Upper lobe of left lung (tissue), 6 donors: ENCODE data around the gene SYK. TPM values are rescaled to one million over a fixed set of nuclear protein-coding genes. Genes with fewer than 3 reads are reported as not detected.

Experiments
- ATAC-seq, 2 donors: fragments of 200-7000 bp; cut with Tn5 transposase; one replicate each; pipeline ENCODE4 v1.9.1; 2022; ENCODE audit warnings: mild to moderate bottlenecking in 2 of 2, moderate library complexity in 2 of 2; ENCODE audit not compliant: low FRiP score in 2 of 2
- DNase-seq, 2 donors: peaks; one replicate each; pipeline ENCODE4 v3.0.0-alpha.2; 2019 to 2020
- H3K27ac ChIP-seq, 4 donors: fragments of 200-600 bp; sonication (generic); one replicate each; pipeline ENCODE4 v1.5.1; 2016 to 2019
- H3K27me3 ChIP-seq, 4 donors: fragments of 200-600 bp; sonication (generic); one replicate each; pipeline ENCODE4 v1.5.1; 2017 to 2019
- H3K36me3 ChIP-seq, 4 donors: fragments of 200-600 bp; sonication (generic); one replicate each; pipeline ENCODE4 v1.5.1; 2016 to 2019
- H3K4me1 ChIP-seq, 4 donors: fragments of 200-600 bp; sonication (generic); one replicate each; pipeline ENCODE4 v1.5.1; 2018 to 2019
- H3K4me3 ChIP-seq, 4 donors: fragments of 200-600 bp; sonication (generic); one replicate each; pipeline ENCODE4 v1.5.1; 2017 to 2019; ENCODE audit warnings: mild to moderate bottlenecking in 2 of 4, moderate library complexity in 1 of 4
- H3K9me3 ChIP-seq, 4 donors: fragments of 200-600 bp; sonication (generic); one replicate each; pipeline ENCODE4 v1.5.1; 2018 to 2019
- CTCF ChIP-seq, 6 experiments: fragments of 450-650 bp in 4 of 6; fragments of 200-600 bp in 2 of 6; sonication (generic) in 2 of 6; IDR thresholded peaks; one replicate each; pipeline ENCODE4 v1.5.1; 2016 to 2019; ENCODE audit warnings: antibody characterized with exemption in 6 of 6
- EP300 ChIP-seq, 4 donors: sonication (generic); formaldehyde crosslinking; IDR thresholded peaks; one replicate each; pipeline ENCODE4 v1.5.1; 2017; ENCODE audit warnings: antibody characterized with exemption in 4 of 4, control low read depth in 2 of 4
- POLR2A ChIP-seq, 4 donors: fragments of 450-650 bp; IDR thresholded peaks; one replicate each; pipeline ENCODE4 v1.5.1; 2016 to 2017; ENCODE audit warnings: antibody characterized with exemption in 4 of 4, mild to moderate bottlenecking in 2 of 4
- POLR2AphosphoS5 ChIP-seq, 2 donors: sonication (generic); formaldehyde crosslinking; IDR thresholded peaks; one replicate each; pipeline ENCODE4 v1.5.1; 2017; ENCODE audit warnings: antibody characterized with exemption in 2 of 2
- WGBS, 2 donors: methylation state at CpG; one replicate each; pipeline ENCODE4 v1.1.5; 2017 to 2018; 5-methylcytosine and 5-hydroxymethylcytosine counted together
- total RNA-seq, 6 donors: library from RNA; depleted of rRNA in 4 of 6; stranded (reverse); fragments of >200 nt in 4 of 6; gene quantifications; one replicate each; pipeline versions ENCODE4 v1.1.0 to v1.2.1, GENCODE V29; 2016 to 2021
- donor health status: DM: no; HTN: no; CAD: no; lungs with moderate emphysema.
- donor health status: DM: no; HTN: yes; CAD: no; lungs with severe emphysema.

SYK gene
- total RNA-seq, 6 donors from 2014 or later, result 35.3 to 91.6 (median 47.6) TPM

- ATAC-seq (no peak), DNase-seq (peak in 1 of 2 donors; percentile 21)
- H3K4me1 ChIP-seq, result peaks cover 0 to 9% (median 4%) of the 10 kb centered on the region in 4 donors
- H3K4me3 ChIP-seq, result no peak overlapping the region
- H3K27ac ChIP-seq, result no peak overlapping the region
- no peaks in the 10 kb centered on the region for H3K27me3 ChIP-seq
- TF ChIP-seq POLR2AphosphoS5 (IDR thresholded peaks at IDR 0.05), result no peak
- no peak for TF ChIP-seq CTCF (IDR thresholded peaks at IDR 0.05)
- TF ChIP-seq POLR2A (IDR thresholded peaks at IDR 0.05), result no peak
- TF ChIP-seq EP300 (IDR thresholded peaks at IDR 0.05), result no peak
- no peaks in the 10 kb centered on the region for H3K9me3 ChIP-seq
- no peaks in the 10 kb centered on the region for H3K36me3 ChIP-seq
- WGBS, 2 donors, result 47 to 52% methylated on average over 8 of the region's 8 CpGs
Measured at GRCh38 chr9:90834828-90835595, 33.4 kb downstream of the SYK start.

GRCh38 chr9:90836411-90837080 is 34.9 kb downstream of the SYK start:
- Histone ChIP-seq H3K4me3 (no peak overlapping the region), H3K9me3 (no peaks in the 10 kb centered on the region), H3K27ac (no peak overlapping the region), H3K4me1 (peaks cover 0 to 9% (median 4%) of the 10 kb centered on the region in 4 donors), H3K27me3 (no peaks in the 10 kb centered on the region), H3K36me3 (no peaks in the 10 kb centered on the region)
- no peak for DNase-seq
- no peak for TF ChIP-seq POLR2AphosphoS5 (IDR thresholded peaks at IDR 0.05)
- no peak for TF ChIP-seq EP300 (IDR thresholded peaks at IDR 0.05)
- TF ChIP-seq CTCF (IDR thresholded peaks at IDR 0.05), result no peak
- TF ChIP-seq POLR2A (IDR thresholded peaks at IDR 0.05), result no peak
- WGBS, 2 donors, result 65 to 75% methylated on average over 3 of the region's 3 CpGs
- no peak for ATAC-seq

GRCh38 chr9:90838098-90838497 is 36.5 kb downstream of the SYK start:
- H3K4me1 ChIP-seq, result peaks cover 0 to 9% (median 4%) of the 10 kb centered on the region in 4 donors
- 76 to 82% methylated on average over 2 of the region's 2 CpGs for WGBS, 2 donors
- H3K9me3 ChIP-seq, result no peaks in the 10 kb centered on the region
- TF ChIP-seq EP300 (IDR thresholded peaks at IDR 0.05) (no peak), POLR2A (IDR thresholded peaks at IDR 0.05) (no peak), POLR2AphosphoS5 (IDR thresholded peaks at IDR 0.05) (no peak), CTCF (IDR thresholded peaks at IDR 0.05) (peak in 1 of 6 experiments; percentile 11)
- H3K36me3 ChIP-seq, result no peaks in the 10 kb centered on the region
- DNase-seq, result no peak
- no peak overlapping the region for H3K27ac ChIP-seq
- no peak for ATAC-seq
- no peaks in the 10 kb centered on the region for H3K27me3 ChIP-seq
- no peak overlapping the region for H3K4me3 ChIP-seq

- Histone ChIP-seq H3K27ac (no peak overlapping the region), H3K9me3 (no peaks in the 10 kb centered on the region), H3K4me1 (peaks cover 0 to 9% (median 4%) of the 10 kb centered on the region in 4 donors), H3K27me3 (no peaks in the 10 kb centered on the region), H3K36me3 (no peaks in the 10 kb centered on the region), H3K4me3 (no peak overlapping the region)
- ATAC-seq, result no peak
- DNase-seq, result peak in 1 of 2 donors; percentile 14
- TF ChIP-seq POLR2AphosphoS5 (IDR thresholded peaks at IDR 0.05) (no peak), POLR2A (IDR thresholded peaks at IDR 0.05) (no peak), CTCF (IDR thresholded peaks at IDR 0.05) (no peak), EP300 (IDR thresholded peaks at IDR 0.05) (no peak)
- 83 to 87% methylated on average over 6 of the region's 6 CpGs for WGBS, 2 donors
Measured at GRCh38 chr9:90838581-90839154, 37.0 kb downstream of the SYK start.
